Measurements from ENCODE around the gene NOS1AP.
A peak's percentile ranks its signal among the peaks of the same experiment; 100 is the strongest.

Gene NOS1AP

GRCh38 chr1:162389971-162390370 lies 320.5 kb downstream of the NOS1AP start:
- Mint-ChIP-seq H3K9me3 (no peaks in the 10 kb centered on the region), H3K4me3 (no peak overlapping the region)

GRCh38 chr1:162390396-162391185 lies 321.1 kb downstream of the NOS1AP start:
- Mint-ChIP-seq H3K4me3 (no peak overlapping the region), H3K4me1 (peaks cover 43% of the 10 kb centered on the region), H3K27me3 (ENCODE audit: low read depth) (no peaks in the 10 kb centered on the region), H3K9me3 (no peaks in the 10 kb centered on the region), H3K27ac (peak overlapping the region in 2 of 3 experiments; percentile 27 to 68), H3K36me3 (ENCODE audit: low read depth) (no peaks in the 10 kb centered on the region)
- no peak for TF ChIP-seq CTCF (IDR thresholded peaks at IDR 0.05; ENCODE audit: unreplicated experiment in 3 of 3)

More at GRCh38 chr1:162389971-162390370, 320.5 kb downstream of the NOS1AP start:
- Mint-ChIP-seq H3K36me3 (ENCODE audit: low read depth) (no peaks in the 10 kb centered on the region), H3K4me1 (peaks cover 43% of the 10 kb centered on the region), H3K27me3 (ENCODE audit: low read depth) (no peaks in the 10 kb centered on the region), H3K27ac (peak overlapping the region in 2 of 3 experiments; percentile 68 to 93)
- no peak for TF ChIP-seq CTCF (IDR thresholded peaks at IDR 0.05; ENCODE audit: unreplicated experiment in 3 of 3)

- Mint-ChIP-seq H3K36me3 (ENCODE audit: low read depth) (no peaks in the 10 kb centered on the region), H3K27me3 (ENCODE audit: low read depth) (peaks cover 11% of the 10 kb centered on the region), H3K4me1 (peaks cover 37% of the 10 kb centered on the region), H3K9me3 (no peaks in the 10 kb centered on the region), H3K27ac (peak overlapping the region in 1 of 3 experiments; percentile 5), H3K4me3 (peak overlapping the region in 1 of 3 experiments; percentile 9)
- TF ChIP-seq CTCF (IDR thresholded peaks at IDR 0.05; ENCODE audit: unreplicated experiment in 3 of 3), result peak; percentile 82 to 89 (median 82)
Observed at GRCh38 chr1:162391790-162392563, 322.5 kb downstream of the NOS1AP start.

GRCh38 chr1:162396201-162396906 lies 326.9 kb downstream of the NOS1AP start:
- Mint-ChIP-seq H3K27me3 (ENCODE audit: low read depth) (peaks cover 15% of the 10 kb centered on the region), H3K4me1 (peaks cover 18% of the 10 kb centered on the region), H3K36me3 (ENCODE audit: low read depth) (no peaks in the 10 kb centered on the region), H3K4me3 (no peak overlapping the region), H3K27ac (no peak overlapping the region), H3K9me3 (no peaks in the 10 kb centered on the region)
- TF ChIP-seq CTCF (IDR thresholded peaks at IDR 0.05; ENCODE audit: unreplicated experiment in 3 of 3), result no peak

- peaks cover 15% of the 10 kb centered on the region for H3K27me3 Mint-ChIP-seq (ENCODE audit: low read depth)
- H3K4me3 Mint-ChIP-seq, result no peak overlapping the region
- H3K9me3 Mint-ChIP-seq, result no peaks in the 10 kb centered on the region
- H3K4me1 Mint-ChIP-seq, result peaks cover 11% of the 10 kb centered on the region
- H3K36me3 Mint-ChIP-seq (ENCODE audit: low read depth), result no peaks in the 10 kb centered on the region
- no peak for TF ChIP-seq CTCF (IDR thresholded peaks at IDR 0.05; ENCODE audit: unreplicated experiment in 3 of 3)
- no peak overlapping the region for H3K27ac Mint-ChIP-seq
Observed at GRCh38 chr1:162397039-162397448, 327.6 kb downstream of the NOS1AP start.

Measured in nephron (organoid).